ENCODE measurements around the gene REV3L.

DNA sequence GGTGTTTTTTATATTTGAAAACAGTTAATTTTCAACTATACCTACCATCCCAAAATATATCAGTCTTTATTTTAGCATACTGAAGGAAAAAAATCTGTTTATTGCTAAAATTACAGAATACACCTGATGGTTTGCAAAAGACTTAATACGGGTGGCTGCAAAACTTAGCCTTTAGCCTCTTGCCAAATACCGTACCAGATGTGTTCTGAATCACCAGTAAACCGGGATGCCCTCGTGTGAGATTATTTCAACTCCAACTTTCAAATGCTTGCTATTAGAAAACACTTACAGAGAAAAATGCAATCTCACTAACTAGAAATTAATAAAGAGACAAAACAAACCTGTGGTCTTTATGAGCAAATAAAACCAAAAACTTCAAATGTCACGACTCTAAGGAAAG lies 36.0 kb downstream of the REV3L start:
- TF ChIP-seq, protein P1, sequence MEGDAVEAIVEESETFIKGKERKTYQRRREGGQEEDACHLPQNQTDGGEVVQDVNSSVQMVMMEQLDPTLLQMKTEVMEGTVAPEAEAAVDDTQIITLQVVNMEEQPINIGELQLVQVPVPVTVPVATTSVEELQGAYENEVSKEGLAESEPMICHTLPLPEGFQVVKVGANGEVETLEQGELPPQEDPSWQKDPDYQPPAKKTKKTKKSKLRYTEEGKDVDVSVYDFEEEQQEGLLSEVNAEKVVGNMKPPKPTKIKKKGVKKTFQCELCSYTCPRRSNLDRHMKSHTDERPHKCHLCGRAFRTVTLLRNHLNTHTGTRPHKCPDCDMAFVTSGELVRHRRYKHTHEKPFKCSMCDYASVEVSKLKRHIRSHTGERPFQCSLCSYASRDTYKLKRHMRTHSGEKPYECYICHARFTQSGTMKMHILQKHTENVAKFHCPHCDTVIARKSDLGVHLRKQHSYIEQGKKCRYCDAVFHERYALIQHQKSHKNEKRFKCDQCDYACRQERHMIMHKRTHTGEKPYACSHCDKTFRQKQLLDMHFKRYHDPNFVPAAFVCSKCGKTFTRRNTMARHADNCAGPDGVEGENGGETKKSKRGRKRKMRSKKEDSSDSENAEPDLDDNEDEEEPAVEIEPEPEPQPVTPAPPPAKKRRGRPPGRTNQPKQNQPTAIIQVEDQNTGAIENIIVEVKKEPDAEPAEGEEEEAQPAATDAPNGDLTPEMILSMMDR (IDR thresholded peaks at IDR 0.05; ENCODE audit: control extremely low read depth in 1 of 3, insufficient read depth in 1 of 3, low read depth in 1 of 3, low read length in 3 of 3) = no peak
- TF ChIP-seq, protein P2, sequence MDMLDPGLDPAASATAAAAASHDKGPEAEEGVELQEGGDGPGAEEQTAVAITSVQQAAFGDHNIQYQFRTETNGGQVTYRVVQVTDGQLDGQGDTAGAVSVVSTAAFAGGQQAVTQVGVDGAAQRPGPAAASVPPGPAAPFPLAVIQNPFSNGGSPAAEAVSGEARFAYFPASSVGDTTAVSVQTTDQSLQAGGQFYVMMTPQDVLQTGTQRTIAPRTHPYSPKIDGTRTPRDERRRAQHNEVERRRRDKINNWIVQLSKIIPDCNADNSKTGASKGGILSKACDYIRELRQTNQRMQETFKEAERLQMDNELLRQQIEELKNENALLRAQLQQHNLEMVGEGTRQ (IDR thresholded peaks at IDR 0.05; ENCODE audit: low read length) = no peak
- TF ChIP-seq PHF8 (conservative IDR thresholded peaks at IDR 0.05; ENCODE audit: low read depth, low read length) (no peak), MAFK (IDR thresholded peaks at IDR 0.05; ENCODE audit: low read depth, low read length) (no peak), TAF1 (IDR thresholded peaks at IDR 0.05; ENCODE audit: low read depth, low read length) (no peak), POLR2AphosphoS5 (IDR thresholded peaks at IDR 0.05; ENCODE audit: low read depth, low read length) (no peak), CBX8 (IDR thresholded peaks at IDR 0.05; ENCODE audit: borderline replicate concordance, low read depth, low read length) (no peak), ASH2L (IDR thresholded peaks at IDR 0.05; ENCODE audit: low read length) (no peak)

All from H1 (cell line).